Bronchial epithelial cell (primary cell): ENCODE results near the gene PPP6R1. TPM values are rescaled to one million over a fixed set of nuclear protein-coding genes. Genes with fewer than 3 reads are reported as not detected.

ENCODE experiments used
- DNase-seq: peaks from one replicate; pipeline ENCODE4 v3.0.0-alpha.2; 2010; ENCODE audit warnings: low read depth
- FAIRE-seq: peaks from 2 replicates; lab custom pipeline; 2011; peaks lifted over from hg19 to GRCh38; lab: Jason Lieb, UNC
- H3K27me3 ChIP-seq: 2 replicates; pipeline ENCODE4 v1.5.1; 2011; ENCODE audit warnings: low read length; ENCODE audit not compliant: control insufficient read depth, insufficient read depth
- H3K36me3 ChIP-seq: 2 replicates; pipeline ENCODE4 v1.5.1; 2011; ENCODE audit warnings: low read length; ENCODE audit not compliant: control insufficient read depth, insufficient read depth
- H3K4me3 ChIP-seq: 2 replicates; pipeline ENCODE4 v1.5.1; 2011; ENCODE audit warnings: mild to moderate bottlenecking, low read depth, low read length, control low read depth
- total RNA-seq: library from RNA; depleted of rRNA; stranded (reverse); fragments of >200 nt; gene quantifications from 2 replicates; pipeline ENCODE4 v1.2.1, GENCODE V29; 2014
- TF ChIP-seq, protein P1 (sequence below): IDR thresholded peaks from 2 replicates; pipeline ENCODE4 v1.5.1; 2011; ENCODE audit warnings: mild to moderate bottlenecking, moderate library complexity, low read length, control low read depth, inconsistent platforms; ENCODE audit not compliant: insufficient read depth, severe bottlenecking

Gene PPP6R1
- total RNA-seq, 1 donor from 2014 or later, result 15.5 TPM

DNA sequence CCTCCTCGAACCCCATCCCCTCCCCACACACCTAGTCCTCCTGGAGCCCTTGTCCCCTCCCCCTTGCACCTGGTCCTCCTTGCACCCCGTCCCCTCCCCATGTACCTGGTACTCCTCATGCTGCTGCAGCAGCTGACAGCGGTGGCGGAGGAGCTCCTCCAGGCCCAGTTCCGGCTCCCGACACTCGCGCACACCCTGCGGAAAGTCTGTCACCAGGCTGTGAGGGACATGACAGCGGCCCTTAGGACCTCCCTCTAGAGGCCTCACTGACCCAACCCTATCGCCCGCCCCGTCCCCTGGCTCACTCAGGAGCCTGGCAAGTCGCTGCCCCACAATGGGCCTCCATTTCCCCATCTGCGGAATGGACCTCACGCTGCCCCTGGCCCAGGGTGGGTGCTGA, 6.4 kb upstream of the PPP6R1 start:
- peaks cover 1% of the 10 kb centered on the region for H3K36me3 ChIP-seq
- no peak overlapping the region for H3K4me3 ChIP-seq
- TF ChIP-seq, protein P1, sequence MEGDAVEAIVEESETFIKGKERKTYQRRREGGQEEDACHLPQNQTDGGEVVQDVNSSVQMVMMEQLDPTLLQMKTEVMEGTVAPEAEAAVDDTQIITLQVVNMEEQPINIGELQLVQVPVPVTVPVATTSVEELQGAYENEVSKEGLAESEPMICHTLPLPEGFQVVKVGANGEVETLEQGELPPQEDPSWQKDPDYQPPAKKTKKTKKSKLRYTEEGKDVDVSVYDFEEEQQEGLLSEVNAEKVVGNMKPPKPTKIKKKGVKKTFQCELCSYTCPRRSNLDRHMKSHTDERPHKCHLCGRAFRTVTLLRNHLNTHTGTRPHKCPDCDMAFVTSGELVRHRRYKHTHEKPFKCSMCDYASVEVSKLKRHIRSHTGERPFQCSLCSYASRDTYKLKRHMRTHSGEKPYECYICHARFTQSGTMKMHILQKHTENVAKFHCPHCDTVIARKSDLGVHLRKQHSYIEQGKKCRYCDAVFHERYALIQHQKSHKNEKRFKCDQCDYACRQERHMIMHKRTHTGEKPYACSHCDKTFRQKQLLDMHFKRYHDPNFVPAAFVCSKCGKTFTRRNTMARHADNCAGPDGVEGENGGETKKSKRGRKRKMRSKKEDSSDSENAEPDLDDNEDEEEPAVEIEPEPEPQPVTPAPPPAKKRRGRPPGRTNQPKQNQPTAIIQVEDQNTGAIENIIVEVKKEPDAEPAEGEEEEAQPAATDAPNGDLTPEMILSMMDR, result no peak
- FAIRE-seq, result no peak
- no peak for DNase-seq
- no peaks in the 10 kb centered on the region for H3K27me3 ChIP-seq

DNA sequence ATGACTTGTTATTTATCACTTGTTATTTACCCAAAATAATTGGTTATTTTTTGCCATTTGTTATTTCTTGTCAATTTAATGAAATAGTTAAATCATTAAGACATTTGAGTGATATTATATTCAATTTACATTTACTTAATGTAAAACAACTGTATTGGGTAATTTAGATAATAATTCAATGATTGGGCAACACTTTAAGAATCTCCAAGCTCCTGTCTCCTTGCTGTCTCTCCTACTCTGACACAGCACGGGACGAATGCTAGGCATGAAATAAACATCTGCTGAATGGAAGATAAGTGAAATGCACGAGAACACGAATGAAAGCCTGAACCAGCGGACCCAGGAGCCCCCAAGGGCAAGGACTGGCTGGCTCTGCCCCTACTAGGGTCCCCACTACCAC, 5.7 kb upstream of the PPP6R1 start:
- Histone ChIP-seq H3K4me3 (no peak overlapping the region), H3K36me3 (peaks cover 1% of the 10 kb centered on the region), H3K27me3 (no peaks in the 10 kb centered on the region)
- TF ChIP-seq, protein P1, result no peak
- no peak for FAIRE-seq
- DNase-seq, result no peak

DNA sequence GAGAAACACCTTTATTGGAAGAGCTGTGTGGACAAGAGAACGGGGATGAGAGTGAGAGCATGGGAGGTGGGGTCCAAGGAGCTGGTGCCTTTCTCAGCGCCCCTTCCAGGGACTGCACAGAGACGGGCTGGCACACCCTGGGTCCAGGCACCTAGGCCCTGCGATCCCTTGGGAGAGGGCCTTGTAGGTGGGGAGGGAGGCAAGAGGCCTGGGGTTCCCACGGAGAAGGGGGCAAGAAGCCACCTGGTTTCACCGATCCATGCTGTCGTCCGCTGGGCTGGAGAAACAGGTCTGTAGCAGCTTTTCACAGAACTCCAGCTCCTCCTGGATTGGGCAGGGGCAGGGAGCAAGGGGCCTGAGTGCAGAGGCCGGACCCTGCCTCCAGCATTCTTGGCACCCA, 3.5 kb upstream of the PPP6R1 start:
- DNase-seq (no peak), FAIRE-seq (no peak)
- Histone ChIP-seq H3K4me3 (no peak overlapping the region), H3K36me3 (peaks cover 1% of the 10 kb centered on the region), H3K27me3 (no peaks in the 10 kb centered on the region)
- TF ChIP-seq, protein P1, result no peak

DNA sequence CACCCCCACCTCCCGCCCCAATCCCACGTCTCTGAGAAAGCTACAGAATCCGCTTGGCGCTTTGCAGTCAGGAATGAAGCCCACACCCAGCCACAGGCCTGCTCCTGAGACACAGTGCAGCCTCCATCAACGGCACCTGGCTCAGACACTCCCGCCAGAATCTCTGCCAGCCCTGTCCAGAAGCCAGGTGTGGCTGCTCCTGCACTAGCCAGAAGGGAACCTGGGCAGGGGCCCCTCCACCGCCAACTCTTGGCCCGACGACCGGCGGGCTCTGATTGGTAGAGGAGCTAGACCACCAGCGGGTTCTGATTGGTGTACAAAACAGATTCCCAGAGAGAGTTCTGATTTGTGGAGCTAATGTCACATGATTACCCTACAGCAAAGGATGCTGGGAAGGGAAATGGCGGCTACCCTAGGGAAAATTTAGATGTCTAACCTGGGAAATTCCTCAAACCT, 2.9 kb upstream of the PPP6R1 start:
- TF ChIP-seq, protein P1, result no peak
- Histone ChIP-seq H3K27me3 (no peaks in the 10 kb centered on the region), H3K36me3 (peaks cover 1% of the 10 kb centered on the region), H3K4me3 (no peak overlapping the region)
- DNase-seq (no peak), FAIRE-seq (no peak)

DNA sequence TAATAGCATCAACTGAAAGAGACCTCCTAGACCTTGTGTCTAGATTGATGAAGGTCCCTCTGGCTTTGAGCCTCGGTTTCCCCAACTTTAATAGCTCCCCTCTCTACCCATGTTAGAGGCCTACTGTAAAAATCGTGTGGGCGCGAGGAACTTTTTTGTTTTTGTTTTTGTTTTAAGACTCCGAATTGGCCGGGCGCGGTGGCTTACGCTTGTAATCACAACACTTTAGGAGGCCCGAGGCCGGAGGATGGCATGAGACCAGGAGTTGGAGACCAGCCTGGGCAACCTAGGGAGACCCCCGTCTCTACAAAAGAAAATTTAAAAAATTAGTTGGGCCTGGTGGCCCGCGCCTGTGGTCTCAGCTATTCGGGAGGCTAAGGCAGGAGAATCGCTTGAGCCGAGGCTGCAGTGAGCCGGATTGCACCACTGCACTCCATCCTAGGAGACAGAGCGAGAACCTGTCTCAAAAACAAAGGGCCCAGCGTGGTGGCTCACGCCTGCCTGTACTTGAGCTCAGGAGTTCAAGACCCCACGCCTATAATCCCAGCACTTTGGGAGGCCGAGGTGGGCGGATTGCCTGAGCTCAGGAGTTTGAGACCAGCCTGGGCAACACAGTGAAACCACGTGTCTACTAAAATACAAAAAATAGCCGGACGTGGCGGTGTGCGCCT, 858 bp upstream of the PPP6R1 start:
- Histone ChIP-seq H3K27me3 (no peaks in the 10 kb centered on the region), H3K4me3 (peak overlapping the region; percentile 37), H3K36me3 (peaks cover 3% of the 10 kb centered on the region)
- DNase-seq, result no peak
- no peak for FAIRE-seq
- TF ChIP-seq, protein P1, result no peak

DNA sequence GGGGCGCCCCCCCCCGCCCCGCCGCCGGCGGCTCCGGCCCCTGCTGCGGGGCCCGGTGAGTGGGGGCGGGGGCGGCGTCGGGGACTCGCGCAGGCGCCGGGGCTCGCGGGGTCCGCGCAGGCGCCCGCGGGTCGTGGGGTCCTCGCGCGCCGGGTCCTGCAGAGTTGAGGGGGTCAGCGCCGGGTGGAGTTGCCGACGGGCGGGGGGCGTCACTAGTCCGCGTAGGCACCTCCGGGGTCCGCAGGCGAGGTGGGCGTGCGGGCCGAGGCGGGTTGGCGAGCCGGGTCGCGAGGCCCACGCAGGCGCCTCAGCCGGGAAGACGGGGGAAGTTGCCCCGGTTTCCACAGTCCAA, 365 bp downstream of the PPP6R1 start:
- no peak for DNase-seq
- TF ChIP-seq, protein P1, result no peak
- FAIRE-seq, result no peak
- Histone ChIP-seq H3K4me3 (peak overlapping the region; percentile 88), H3K27me3 (no peaks in the 10 kb centered on the region), H3K36me3 (peaks cover 6% of the 10 kb centered on the region)
